A673 (cell line): ENCODE data around the gene ANKRD13A. TPM values are rescaled to one million over a fixed set of nuclear protein-coding genes. Genes with fewer than 3 reads are reported as not detected.

Experiments
- BruUV-seq: library from RNA; stranded (reverse); fragments of 400-500 nt; replicated peaks from 2 replicates; lab custom pipeline; 2021; lab: Mats Ljungman, UMichigan
- CTCF ChIA-PET: fragments of 300-600 bp; sonication (Branson Sonifier 250); formaldehyde crosslinking; loops from one replicate; lab custom pipeline; 2022; ENCODE audit warnings: antibody characterized with exemption; lab: Charles Lee
- POLR2A ChIA-PET: fragments of 300-600 bp; sonication (Branson Sonifier 250); formaldehyde crosslinking; loops from one replicate; lab custom pipeline; 2022; ENCODE audit warnings: antibody characterized with exemption; ENCODE audit not compliant: low non-redundant PET; lab: Charles Lee
- DNase-seq: peaks from one replicate; pipeline ENCODE4 v3.0.0-alpha.2; 2015; ENCODE audit warnings: low spot score
- H3K27ac ChIP-seq: fragments of 200-600 bp; sonication (generic); 2 replicates; pipeline ENCODE4 v1.5.1; 2016; ENCODE audit warnings: mixed run types, low read depth, mild to moderate bottlenecking, mixed read lengths, antibody characterized with exemption, low read length; ENCODE audit not compliant: poor library complexity, severe bottlenecking
- H3K27me3 ChIP-seq: fragments of 200-600 bp; sonication (generic); replicated peaks from 2 replicates; pipeline ENCODE4 v1.6.1; 2017; ENCODE audit warnings: mixed run types, low read depth, mild to moderate bottlenecking, mixed read lengths, antibody characterized with exemption, low read length; ENCODE audit not compliant: insufficient read depth, poor library complexity
- H3K36me3 ChIP-seq: fragments of 200-600 bp; sonication (generic); 2 replicates; pipeline ENCODE4 v1.6.1; 2016; ENCODE audit warnings: mixed run types, mild to moderate bottlenecking, mixed read lengths, antibody characterized with exemption, low read length; ENCODE audit not compliant: insufficient read depth, poor library complexity, severe bottlenecking
- H3K4me1 ChIP-seq: fragments of 200-600 bp; sonication (generic); 2 replicates; pipeline ENCODE4 v1.6.1; 2017; ENCODE audit warnings: mixed run types, mild to moderate bottlenecking, mixed read lengths, antibody characterized with exemption, low read length; ENCODE audit not compliant: insufficient read depth, poor library complexity, severe bottlenecking
- H3K4me3 ChIP-seq: fragments of 200-600 bp; sonication (generic); 2 replicates; pipeline ENCODE4 v1.5.1; 2016; ENCODE audit warnings: low read depth, mixed run types, mild to moderate bottlenecking, mixed read lengths, low read length; ENCODE audit not compliant: poor library complexity, severe bottlenecking
- H3K9me3 ChIP-seq: fragments of 200-600 bp; sonication (generic); 2 replicates; pipeline ENCODE4 v1.6.1; 2016; ENCODE audit warnings: mixed run types, low read depth, mild to moderate bottlenecking, mixed read lengths, antibody characterized with exemption, low read length; ENCODE audit not compliant: poor library complexity, severe bottlenecking
- CTCF ChIP-seq: fragments of 300-800, 200-600 bp; sonication (generic); conservative IDR thresholded peaks from 2 replicates; pipeline ENCODE4 v1.5.1; 2017; ENCODE audit warnings: low read depth, mild to moderate bottlenecking, antibody characterized with exemption, low read length, moderate library complexity, mixed read lengths
- EZH2 ChIP-seq: fragments of 200-600 bp; sonication (generic); IDR thresholded peaks from 2 replicates; pipeline ENCODE4 v1.6.1; 2017; ENCODE audit warnings: borderline replicate concordance, low read depth, mild to moderate bottlenecking, mixed read lengths, antibody characterized with exemption, low read length; ENCODE audit not compliant: poor library complexity, severe bottlenecking
- intact Hi-C: fragments of 100-400 bp; cut with micrococcal nuclease; formaldehyde crosslinking; loops from one replicate; pipeline ENCODE4 v1.10.0; 2022; ENCODE audit not compliant: unreplicated experiment
- total RNA-seq: library from RNA; stranded (reverse); gene quantifications from 2 replicates; pipeline ENCODE4 v1.2.3, GENCODE V29; 2021

ANKRD13A gene
- total RNA-seq, 1 experiment from 2014 or later = 19.8 TPM

DNA sequence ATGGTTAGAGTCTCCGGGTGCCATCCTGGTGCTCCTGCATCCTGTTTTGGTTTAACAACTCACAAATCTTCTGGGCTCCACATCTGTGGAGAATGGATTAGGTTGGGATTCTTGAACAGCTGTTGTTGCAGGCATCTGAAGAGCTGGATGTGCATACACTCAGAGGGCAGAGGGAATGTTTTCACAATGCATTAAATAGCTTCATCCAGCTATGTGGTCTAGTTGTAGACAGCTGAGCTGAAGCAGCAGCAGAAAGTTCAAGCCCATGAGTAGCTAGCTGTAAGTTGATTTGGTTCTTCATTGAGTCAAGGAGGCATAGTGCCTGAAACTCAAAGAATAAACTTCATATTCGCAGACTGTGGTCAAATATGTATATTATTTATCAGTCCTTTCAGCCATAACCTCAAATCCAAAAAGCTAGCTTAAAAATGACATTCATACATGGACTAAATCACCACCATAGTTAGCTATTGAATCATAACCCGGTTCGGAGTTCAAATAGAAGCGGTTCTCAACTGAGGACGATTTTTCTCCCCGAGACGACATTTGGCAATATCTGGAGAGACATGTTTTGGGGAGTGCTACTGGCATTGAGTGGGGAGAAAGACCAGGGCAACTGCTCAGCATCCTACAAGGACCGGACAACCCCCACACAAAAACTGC, 858 bp upstream of the ANKRD13A start:
- Histone ChIP-seq H3K27me3 (no peaks in the 10 kb centered on the region), H3K4me3 (peak overlapping the region; percentile 78), H3K27ac (peak overlapping the region; percentile 94), H3K9me3 (no peaks in the 10 kb centered on the region), H3K4me1 (peaks cover 27% of the 10 kb centered on the region), H3K36me3 (no peaks in the 10 kb centered on the region)
- TF ChIP-seq CTCF (no peak), EZH2 (no peak)
- DNase-seq = no peak
- CTCF ChIA-PET = no interaction called here
- intact Hi-C loops = no loop called here
- POLR2A ChIA-PET = no interaction called here
- BruUV-seq = no TSS peak

DNA sequence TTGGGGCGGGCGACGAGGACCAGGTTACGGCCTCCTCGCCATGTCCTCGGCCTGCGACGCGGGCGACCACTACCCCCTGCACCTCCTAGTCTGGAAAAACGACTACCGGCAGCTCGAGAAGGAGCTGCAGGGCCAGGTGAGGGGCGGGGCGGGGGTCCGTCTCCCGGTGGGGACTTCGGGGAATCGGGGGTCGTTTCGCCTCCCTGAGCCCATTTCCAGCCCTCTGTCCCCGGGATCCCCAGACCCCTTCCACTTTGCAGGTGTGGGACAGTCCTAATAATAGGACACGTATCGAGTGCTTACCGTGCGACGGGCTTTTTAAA, 380 bp downstream of the ANKRD13A start:
- H3K9me3 ChIP-seq = no peaks in the 10 kb centered on the region
- no TSS peak for BruUV-seq
- no peaks in the 10 kb centered on the region for H3K36me3 ChIP-seq
- intact Hi-C loops = no loop called here
- ChIA-PET CTCF (no interaction called here), POLR2A (no interaction called here)
- H3K4me3 ChIP-seq = peak overlapping the region; percentile 78
- DNase-seq = no peak
- H3K4me1 ChIP-seq = peaks cover 17% of the 10 kb centered on the region
- TF ChIP-seq EZH2 (no peak), CTCF (no peak)
- H3K27ac ChIP-seq = peak overlapping the region; percentile 94
- H3K27me3 ChIP-seq = no peaks in the 10 kb centered on the region

- Histone ChIP-seq H3K9me3 (no peaks in the 10 kb centered on the region), H3K27me3 (no peaks in the 10 kb centered on the region), H3K4me1 (peaks cover 16% of the 10 kb centered on the region), H3K36me3 (no peaks in the 10 kb centered on the region), H3K4me3 (peak overlapping the region; percentile 78), H3K27ac (peak overlapping the region; percentile 94)
- DNase-seq = peak; percentile 25
- ChIA-PET POLR2A (no interaction called here), CTCF (no interaction called here)
- intact Hi-C loops = no loop called here
- BruUV-seq = no TSS peak
- no peak for TF ChIP-seq CTCF
These were observed 814 bp downstream of the ANKRD13A start for GRCh38 chr12:109999983-110000505.
